Naive B cell (primary cell): Measurements from ENCODE around the gene PTPRG. TPM values are rescaled to one million over a fixed set of nuclear protein-coding genes. Genes with fewer than 3 reads are reported as not detected.

Experiments used
- ATAC-seq, 2 donors: fragments of 150-1000 bp; cut with Tn5 transposase; 2 replicates each; pipeline ENCODE4 v1.10.0; 2021; ENCODE audit warnings: low read depth in 2 of 2, mild to moderate bottlenecking in 2 of 2, moderate library complexity in 2 of 2
- DNase-seq: peaks from one replicate; pipeline ENCODE4 v3.0.0; 2022
- H3K27ac Mint-ChIP-seq, 6 donors: one replicate each; pipeline ENCODE4 v1.8.0; 2020 to 2022; ENCODE audit warnings: mild to moderate bottlenecking in 6 of 6, mixed read lengths in 6 of 6, moderate library complexity in 5 of 6, inconsistent platforms in 2 of 6
- H3K27me3 Mint-ChIP-seq, 3 donors: one replicate each; pipeline ENCODE4 v1.8.0; 2021 to 2022; ENCODE audit warnings: mixed read lengths in 3 of 3, mild to moderate bottlenecking in 1 of 3
- H3K36me3 Mint-ChIP-seq, 2 donors: one replicate each; pipeline ENCODE4 v1.8.0; 2020 to 2022; ENCODE audit warnings: mixed read lengths in 2 of 2, inconsistent platforms in 1 of 2, mild to moderate bottlenecking in 1 of 2
- H3K4me1 Mint-ChIP-seq, 3 donors: one replicate each; pipeline ENCODE4 v1.8.0; 2020 to 2022; ENCODE audit warnings: mixed read lengths in 3 of 3, inconsistent platforms in 1 of 3, mild to moderate bottlenecking in 1 of 3, moderate library complexity in 1 of 3
- H3K4me3 Mint-ChIP-seq, 8 donors: one replicate each; pipeline ENCODE4 v1.8.0; 2020 to 2022; ENCODE audit warnings: mild to moderate bottlenecking in 8 of 8, mixed read lengths in 8 of 8, moderate library complexity in 8 of 8, inconsistent platforms in 2 of 8
- H3K9me3 Mint-ChIP-seq, 7 donors: one replicate each; pipeline ENCODE4 v1.8.0; 2020 to 2022; ENCODE audit warnings: mixed read lengths in 7 of 7, mild to moderate bottlenecking in 5 of 7, inconsistent platforms in 2 of 7, moderate library complexity in 1 of 7
- polyA plus RNA-seq, 6 donors: library from polyadenylated mRNA; unstranded; fragments of 300-500 nt; fragmentation: Illumina TruSeq; gene quantifications; one replicate each; pipeline ENCODE4 v1.2.3, GENCODE V29; 2021; ENCODE audit warnings: low read depth in 6 of 6

The PTPRG gene
- polyA plus RNA-seq, 6 donors from 2014 or later = 0.05 to 0.20 (median 0.10) TPM; not detected in 1

GRCh38 chr3:61565569-61565968 lies 4.2 kb downstream of the PTPRG start:
- Mint-ChIP-seq H3K4me1 (peaks cover 5 to 8% (median 6%) of the 10 kb centered on the region in 3 donors), H3K4me3 (no peak overlapping the region), H3K36me3 (no peaks in the 10 kb centered on the region), H3K9me3 (no peaks in the 10 kb centered on the region), H3K27me3 (peaks cover 33 to 53% (median 34%) of the 10 kb centered on the region in 3 donors), H3K27ac (peak overlapping the region in 1 of 6 donors; percentile 22)
- no peak for ATAC-seq
- DNase-seq = no peak

DNA sequence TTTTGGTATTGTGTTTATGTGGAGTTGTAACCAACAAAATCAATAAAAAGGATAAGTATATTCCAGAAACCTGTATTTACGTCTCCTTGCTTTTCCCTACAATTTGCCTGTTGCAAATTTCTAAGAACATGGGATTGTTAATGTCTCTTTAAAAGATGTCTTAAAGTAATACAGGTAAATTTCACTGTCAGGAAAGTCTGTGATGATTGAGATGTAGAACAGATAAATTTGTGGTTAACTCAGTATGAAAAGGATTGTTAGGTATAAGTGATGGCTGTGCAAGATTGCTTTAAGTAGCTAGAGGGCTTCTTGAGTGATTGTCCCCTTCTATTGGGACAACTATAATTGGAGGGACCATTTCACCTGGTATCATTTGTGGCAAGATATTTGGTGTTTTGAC lies 6.8 kb downstream of the PTPRG start:
- H3K27me3 Mint-ChIP-seq = peaks cover 25 to 35% (median 33%) of the 10 kb centered on the region in 3 donors

DNA sequence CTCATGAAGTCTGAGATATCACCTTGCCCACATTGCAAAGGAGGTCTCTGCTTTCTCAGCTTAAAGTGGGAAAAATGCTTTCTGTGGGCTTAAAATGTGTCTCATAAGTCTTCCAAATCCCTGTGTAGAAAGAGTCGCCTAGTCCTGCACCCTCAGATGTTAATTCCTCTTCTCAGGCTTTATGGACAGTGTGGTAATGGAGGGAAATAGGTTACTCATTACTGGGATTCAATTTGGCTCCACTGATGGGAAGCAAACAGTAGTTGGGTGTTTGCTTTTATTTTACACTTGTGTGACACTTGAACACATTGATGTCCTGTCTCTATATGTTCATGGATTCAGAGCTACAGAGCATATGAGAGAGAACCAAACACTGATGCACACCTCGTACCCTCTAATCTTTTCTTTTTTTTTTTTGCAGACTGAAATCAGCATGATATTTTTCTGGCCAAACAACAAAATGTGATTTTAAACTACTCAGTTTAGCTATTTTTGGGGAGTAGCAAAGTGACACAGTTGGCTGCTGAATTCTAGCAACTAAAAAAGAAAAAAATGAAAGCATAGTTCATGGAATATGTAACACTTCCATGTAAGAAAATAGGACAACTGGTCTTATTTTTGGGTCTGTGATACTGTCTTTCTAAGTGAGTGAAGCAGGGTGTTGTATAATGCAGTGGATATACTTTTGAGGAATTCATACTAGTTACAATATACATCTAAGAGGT lies 8.6 kb downstream of the PTPRG start:
- no peak overlapping the region for H3K4me3 Mint-ChIP-seq
- H3K9me3 Mint-ChIP-seq = peaks cover 0 to 5% (median 0%) of the 10 kb centered on the region in 7 donors
- no peak overlapping the region for H3K27ac Mint-ChIP-seq
- ATAC-seq (no peak), DNase-seq (no peak)
- H3K4me1 Mint-ChIP-seq = no peaks in the 10 kb centered on the region
- H3K36me3 Mint-ChIP-seq = no peaks in the 10 kb centered on the region
- peaks cover 11 to 29% (median 24%) of the 10 kb centered on the region in 3 donors for H3K27me3 Mint-ChIP-seq

More for the DNA sequence above, 6.8 kb downstream of the PTPRG start:
- H3K36me3 Mint-ChIP-seq = no peaks in the 10 kb centered on the region
- DNase-seq = no peak
- H3K27ac Mint-ChIP-seq = no peak overlapping the region
- H3K4me1 Mint-ChIP-seq = peaks cover 1 to 5% (median 2%) of the 10 kb centered on the region in 3 donors
- no peak for ATAC-seq
- no peak overlapping the region for H3K4me3 Mint-ChIP-seq
- H3K9me3 Mint-ChIP-seq = peaks cover 0 to 2% (median 0%) of the 10 kb centered on the region in 7 donors

- H3K36me3 Mint-ChIP-seq = no peaks in the 10 kb centered on the region
- no peaks in the 10 kb centered on the region for H3K4me1 Mint-ChIP-seq
- H3K9me3 Mint-ChIP-seq = peaks cover 0 to 5% (median 0%) of the 10 kb centered on the region in 7 donors
- H3K4me3 Mint-ChIP-seq = no peak overlapping the region
- no peak for DNase-seq
- H3K27ac Mint-ChIP-seq = peak overlapping the region in 1 of 6 donors; percentile 54
- peaks cover 8 to 21% (median 16%) of the 10 kb centered on the region in 3 donors for H3K27me3 Mint-ChIP-seq
- ATAC-seq = no peak
These were observed 9.4 kb downstream of the PTPRG start for GRCh38 chr3:61570813-61571212.

GRCh38 chr3:61571516-61572336 lies 10.4 kb downstream of the PTPRG start:
- H3K36me3 Mint-ChIP-seq = no peaks in the 10 kb centered on the region
- peaks cover 0 to 5% (median 2%) of the 10 kb centered on the region in 7 donors for H3K9me3 Mint-ChIP-seq
- DNase-seq (no peak), ATAC-seq (no peak)
- no peak overlapping the region for H3K27ac Mint-ChIP-seq
- no peak overlapping the region for H3K4me3 Mint-ChIP-seq
- H3K27me3 Mint-ChIP-seq = peaks cover 0 to 11% (median 10%) of the 10 kb centered on the region in 3 donors
- no peaks in the 10 kb centered on the region for H3K4me1 Mint-ChIP-seq

DNA sequence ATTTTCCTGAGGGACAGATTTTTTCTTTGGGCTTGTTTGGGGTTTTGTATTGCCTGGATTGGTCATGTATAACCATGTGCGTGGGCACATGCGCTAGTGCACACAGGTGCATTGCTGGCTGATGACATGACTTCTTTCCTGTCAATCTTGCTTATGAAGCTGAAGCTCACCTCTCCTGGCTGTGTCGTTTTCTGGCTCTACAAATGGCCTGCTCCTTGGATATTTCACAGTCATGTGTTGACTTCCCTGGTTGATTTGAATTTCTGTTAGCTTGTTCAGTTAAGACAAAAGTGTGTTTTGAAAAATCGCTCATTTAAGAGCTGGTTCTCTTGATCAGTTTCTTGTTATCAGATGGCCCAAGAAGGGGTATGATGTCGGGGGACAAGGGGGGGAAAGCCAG lies 11.5 kb downstream of the PTPRG start:
- peaks cover 0 to 11% (median 10%) of the 10 kb centered on the region in 3 donors for H3K27me3 Mint-ChIP-seq
- no peak overlapping the region for H3K27ac Mint-ChIP-seq
- ATAC-seq = no peak
- no peak overlapping the region for H3K4me3 Mint-ChIP-seq
- H3K4me1 Mint-ChIP-seq = no peaks in the 10 kb centered on the region
- H3K9me3 Mint-ChIP-seq = peaks cover 0 to 5% (median 2%) of the 10 kb centered on the region in 7 donors
- no peaks in the 10 kb centered on the region for H3K36me3 Mint-ChIP-seq
- no peak for DNase-seq

DNA sequence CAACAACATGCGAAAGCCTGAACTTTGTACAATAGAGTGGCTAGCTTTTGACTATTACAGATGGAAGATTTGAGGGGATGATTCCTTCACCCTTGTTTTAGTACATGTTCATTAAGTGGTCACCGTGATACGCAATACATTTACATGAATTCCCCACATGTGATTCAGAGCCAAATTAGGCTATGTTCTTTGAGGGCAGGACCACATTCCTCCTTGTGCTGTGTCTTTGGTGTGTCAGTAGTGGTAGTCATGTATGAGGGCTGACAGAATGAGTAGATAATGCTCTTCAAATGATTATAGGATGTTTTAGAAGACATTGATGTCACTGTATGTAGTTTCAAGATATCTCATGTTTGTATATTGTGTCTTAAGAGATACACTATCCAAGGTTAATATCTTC lies 12.1 kb downstream of the PTPRG start:
- Mint-ChIP-seq H3K27me3 (peaks cover 0 to 7% (median 4%) of the 10 kb centered on the region in 3 donors), H3K9me3 (peaks cover 0 to 5% (median 2%) of the 10 kb centered on the region in 7 donors), H3K4me1 (no peaks in the 10 kb centered on the region), H3K27ac (no peak overlapping the region), H3K36me3 (no peaks in the 10 kb centered on the region), H3K4me3 (no peak overlapping the region)
- no peak for DNase-seq
- no peak for ATAC-seq

- no peak overlapping the region for H3K27ac Mint-ChIP-seq
- DNase-seq (no peak), ATAC-seq (no peak)
- H3K27me3 Mint-ChIP-seq = peaks cover 0 to 7% (median 0%) of the 10 kb centered on the region in 3 donors
- peaks cover 0 to 8% (median 4%) of the 10 kb centered on the region in 7 donors for H3K9me3 Mint-ChIP-seq
- H3K36me3 Mint-ChIP-seq = no peaks in the 10 kb centered on the region
- no peak overlapping the region for H3K4me3 Mint-ChIP-seq
- H3K4me1 Mint-ChIP-seq = no peaks in the 10 kb centered on the region
These were observed 13.5 kb downstream of the PTPRG start for GRCh38 chr3:61574854-61575253.

DNA sequence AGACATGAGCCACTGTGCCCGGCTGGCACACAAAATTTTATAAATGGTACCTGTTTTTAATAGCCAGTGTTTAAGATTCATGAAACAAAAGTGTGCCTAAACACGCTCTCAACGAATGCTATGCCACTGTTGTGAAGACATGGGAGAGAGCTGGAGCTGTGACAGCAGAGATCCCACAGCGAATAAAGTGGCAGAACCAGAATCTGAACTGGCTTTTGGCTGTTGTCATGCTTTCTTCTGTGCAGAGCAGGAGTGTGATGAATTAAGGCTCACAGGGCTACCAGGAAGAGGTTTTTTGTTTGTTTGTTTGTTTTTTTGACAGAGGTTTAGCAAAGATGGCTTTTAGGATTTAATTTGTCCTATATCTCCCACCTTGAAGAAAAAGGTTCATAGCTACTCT lies 14.5 kb downstream of the PTPRG start:
- ATAC-seq (no peak), DNase-seq (no peak)
- no peaks in the 10 kb centered on the region for H3K36me3 Mint-ChIP-seq
- no peak overlapping the region for H3K4me3 Mint-ChIP-seq
- no peak overlapping the region for H3K27ac Mint-ChIP-seq
- peaks cover 2 to 9% (median 4%) of the 10 kb centered on the region in 7 donors for H3K9me3 Mint-ChIP-seq
- no peaks in the 10 kb centered on the region for H3K4me1 Mint-ChIP-seq
- H3K27me3 Mint-ChIP-seq = peaks cover 0 to 7% (median 0%) of the 10 kb centered on the region in 3 donors

DNA sequence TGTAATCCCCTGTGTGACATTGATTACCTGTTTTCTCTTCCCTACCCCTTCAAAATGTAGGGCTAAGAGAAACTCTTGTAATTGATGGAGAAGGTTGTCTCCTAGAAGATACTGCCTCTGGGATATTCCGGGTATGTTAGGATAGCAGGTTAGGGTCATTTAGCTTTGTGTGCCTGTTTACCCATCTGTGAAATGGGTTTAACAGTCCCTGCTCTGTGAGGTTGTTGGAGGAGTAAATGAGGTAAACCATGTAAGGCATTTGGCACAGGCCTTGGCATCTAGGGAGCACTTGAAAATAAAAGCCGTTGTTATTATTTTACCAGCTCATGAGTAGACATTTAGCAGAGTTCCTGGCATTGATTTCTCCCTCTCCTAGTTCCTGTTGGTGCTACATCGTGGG lies 16.4 kb downstream of the PTPRG start:
- Mint-ChIP-seq H3K27ac (no peak overlapping the region), H3K27me3 (peaks cover 0 to 7% (median 0%) of the 10 kb centered on the region in 3 donors), H3K4me3 (no peak overlapping the region), H3K36me3 (no peaks in the 10 kb centered on the region), H3K9me3 (peaks cover 2 to 9% (median 4%) of the 10 kb centered on the region in 7 donors), H3K4me1 (no peaks in the 10 kb centered on the region)
- no peak for ATAC-seq
- DNase-seq = no peak

GRCh38 chr3:61578667-61579367 lies 17.4 kb downstream of the PTPRG start:
- ATAC-seq (no peak), DNase-seq (no peak)
- H3K9me3 Mint-ChIP-seq = peaks cover 2 to 9% (median 4%) of the 10 kb centered on the region in 7 donors
- H3K4me3 Mint-ChIP-seq = no peak overlapping the region
- no peaks in the 10 kb centered on the region for H3K36me3 Mint-ChIP-seq
- H3K27me3 Mint-ChIP-seq = peaks cover 0 to 7% (median 0%) of the 10 kb centered on the region in 3 donors
- peak overlapping the region in 1 of 6 donors; percentile 33 for H3K27ac Mint-ChIP-seq
- no peaks in the 10 kb centered on the region for H3K4me1 Mint-ChIP-seq

DNA sequence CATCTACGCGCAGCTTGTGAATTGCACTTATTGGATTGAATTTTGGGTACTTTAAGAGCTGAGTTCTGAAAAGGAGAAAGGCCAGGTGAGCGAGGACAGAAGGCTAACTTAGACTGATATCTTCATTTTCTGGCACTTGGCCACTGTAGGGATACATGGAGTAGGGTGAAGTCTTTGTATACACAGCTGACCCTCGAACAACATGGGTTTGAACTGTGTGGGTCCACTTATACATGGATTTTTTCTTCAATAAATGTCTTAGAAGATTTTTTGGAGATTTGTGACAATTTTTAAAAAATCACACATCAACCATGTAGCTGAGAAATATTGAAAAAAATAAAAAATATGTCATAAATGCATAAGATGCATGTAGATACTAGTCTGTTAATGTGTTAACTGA lies 18.3 kb downstream of the PTPRG start:
- Mint-ChIP-seq H3K27ac (no peak overlapping the region), H3K4me3 (no peak overlapping the region), H3K36me3 (no peaks in the 10 kb centered on the region), H3K27me3 (peaks cover 0 to 1% (median 0%) of the 10 kb centered on the region in 3 donors), H3K4me1 (no peaks in the 10 kb centered on the region), H3K9me3 (peaks cover 2 to 9% (median 3%) of the 10 kb centered on the region in 7 donors)
- ATAC-seq = no peak
- DNase-seq = no peak

- Mint-ChIP-seq H3K27ac (no peak overlapping the region), H3K4me1 (no peaks in the 10 kb centered on the region), H3K27me3 (no peaks in the 10 kb centered on the region), H3K36me3 (no peaks in the 10 kb centered on the region), H3K9me3 (peaks cover 0 to 9% (median 2%) of the 10 kb centered on the region in 7 donors), H3K4me3 (no peak overlapping the region)
- no peak for DNase-seq
- ATAC-seq = no peak
These were observed 19.7 kb downstream of the PTPRG start for GRCh38 chr3:61580982-61581643.
